Hematopoietic multipotent progenitor cell treated with erythropoietin and hydrocortisone succinate and interleukin-3 and kit ligand, for 15 days (in vitro differentiated cells): ENCODE measurements around the gene OPA1.
A peak's percentile ranks its signal among the peaks of the same experiment; 100 is the strongest.

ENCODE experiments used
- DNase-seq: peaks from one replicate; pipeline ENCODE4 v3.0.0-alpha.2; 2015; ENCODE audit warnings: low spot score

OPA1 gene

DNA sequence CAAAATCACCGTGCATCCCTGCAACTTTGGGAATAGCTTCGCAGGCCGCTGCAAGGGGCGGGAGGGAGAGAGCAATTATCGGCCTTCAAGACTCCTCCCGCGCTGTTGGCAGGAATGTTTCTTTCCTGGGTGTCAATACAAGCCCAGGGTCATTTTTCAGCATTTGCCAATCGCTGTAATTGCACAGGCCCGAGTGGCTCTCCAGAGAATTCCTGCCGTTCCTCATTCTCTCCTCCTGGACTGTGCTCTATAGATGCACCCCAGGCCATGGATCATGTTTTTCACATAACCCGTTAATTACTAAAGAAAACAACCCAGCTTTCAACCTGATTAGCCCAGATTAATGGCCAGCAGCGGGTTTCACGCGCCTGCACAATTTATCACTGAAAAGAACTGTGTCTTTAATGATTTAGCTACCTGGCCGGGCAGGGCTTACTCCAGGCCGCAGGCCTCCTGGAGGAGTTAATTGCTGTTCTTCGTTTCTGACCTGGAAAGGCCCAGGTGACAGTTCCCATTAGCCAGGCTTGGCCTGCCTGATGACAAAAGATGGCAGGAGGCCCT is 144.3 kb downstream of the OPA1 start:
- no peak for DNase-seq

- no peak for DNase-seq
Measured at GRCh38 chr3:193742628-193743027, 149.6 kb downstream of the OPA1 start.

GRCh38 chr3:193743702-193744047 is 150.7 kb downstream of the OPA1 start:
- no peak for DNase-seq

DNA sequence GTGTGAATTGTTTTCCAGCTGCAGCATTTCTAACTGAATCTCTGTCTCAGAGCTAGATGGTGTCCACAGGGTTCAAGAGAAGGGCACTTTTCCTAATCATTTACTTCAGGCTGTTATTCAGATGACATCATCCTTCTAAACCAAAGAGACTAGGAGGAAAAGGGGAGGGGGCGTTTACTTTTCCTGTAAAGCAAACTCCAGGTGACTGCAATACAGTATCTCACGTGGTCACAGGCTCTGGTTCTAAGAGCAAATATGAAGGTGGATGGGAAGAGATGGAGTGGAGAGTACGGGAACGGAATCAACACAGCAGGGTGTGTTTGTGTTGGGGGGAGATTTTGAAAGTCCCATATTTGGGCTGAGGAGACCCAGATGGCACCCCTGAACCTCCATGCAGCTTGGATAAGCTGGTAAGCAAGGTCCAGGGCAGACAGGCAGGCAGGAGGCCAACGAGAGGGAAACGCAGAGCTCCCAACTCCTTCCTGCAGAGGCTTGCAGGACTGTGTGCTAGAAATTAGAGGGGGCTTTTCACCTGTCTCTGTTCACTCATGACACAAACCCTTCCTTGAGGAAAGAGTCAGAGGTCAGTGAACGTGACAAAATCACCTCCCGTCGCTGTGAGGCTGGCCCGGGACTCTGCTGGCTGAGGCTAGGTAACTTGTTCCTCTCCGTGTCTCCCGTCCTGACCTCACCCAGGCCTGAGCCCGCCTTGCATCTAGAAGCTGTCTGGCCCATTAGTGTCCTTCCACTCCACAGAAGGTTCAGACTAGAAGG is 151.2 kb downstream of the OPA1 start:
- DNase-seq = no peak

- peak; percentile 4 for DNase-seq
Measured at GRCh38 chr3:193744822-193745684, 152.0 kb downstream of the OPA1 start.

DNA sequence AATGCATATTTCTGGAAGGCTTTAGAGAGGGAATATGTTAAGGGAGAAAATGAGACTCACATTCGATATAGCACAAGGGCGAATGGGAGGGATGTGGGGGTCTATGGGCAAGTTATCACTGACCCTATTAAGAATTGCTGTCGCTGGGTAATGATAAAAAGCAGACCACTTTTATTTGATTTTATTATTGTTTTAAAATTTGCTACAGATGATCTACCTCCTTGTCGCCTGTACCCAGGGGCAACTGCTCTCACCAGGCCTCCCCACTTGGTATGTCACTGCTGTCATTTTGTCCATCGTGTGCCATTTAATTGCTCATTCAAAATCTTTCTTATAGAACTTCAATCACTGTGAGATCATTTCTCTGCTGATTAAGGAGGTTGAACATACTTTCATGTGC is 153.8 kb downstream of the OPA1 start:
- no peak for DNase-seq
